Measurements from ENCODE around the gene ZNF688. TPM values are rescaled to one million over a fixed set of nuclear protein-coding genes. Genes with fewer than 3 reads are reported as not detected.
A peak's percentile ranks its signal among the peaks of the same experiment; 100 is the strongest.

Gene ZNF688
- total and polyA plus RNA-seq, 9 of the 15 experiments (the other 6 are each of a cell fraction or from before 2014, with no cell fraction given): 0.48 to 12.9 (median 4.5) TPM

- TF ChIP-seq CTBP1 (IDR thresholded peaks at IDR 0.05; ENCODE audit: borderline replicate concordance) (peak; percentile 59), ZBTB43 (CRISPR knock-in tag; IDR thresholded peaks at IDR 0.05) (no peak), CTCF (IDR thresholded peaks at IDR 0.05 in 2 of 3, conservative IDR thresholded peaks at IDR 0.05 in 1 of 3; ENCODE audit: insufficient read depth in 2 of 3, low read depth in 1 of 3, low read length in 3 of 3) (no peak; a peak in 1 of 6 replicates), EHMT2 (IDR thresholded peaks at IDR 0.05) (no peak), RNF219 (CRISPR knock-in tag; IDR thresholded peaks at IDR 0.05) (no peak), RFX1 (IDR thresholded peaks at IDR 0.05) (peak; percentile 80), USF1 (CRISPR knock-in tag; IDR thresholded peaks at IDR 0.05) (no peak), TBP (optimal IDR thresholded peaks at IDR 0.05; ENCODE audit: low read depth, low read length) (peak; percentile 75), SRSF7 (optimal IDR thresholded peaks at IDR 0.05; ENCODE audit: low read depth, low read length) (no peak), HMBOX1 (IDR thresholded peaks at IDR 0.05) (peak; percentile 85), LARP7 (IDR thresholded peaks at IDR 0.05) (no peak), HMGXB4 (CRISPR knock-in tag; IDR thresholded peaks at IDR 0.05) (no peak; the same call in 1 of the 2 replicates), PCBP1 (IDR thresholded peaks at IDR 0.05; ENCODE audit: low read depth, low read length, poor library complexity, severe bottlenecking) (peak; percentile 58), YY1 (IDR thresholded peaks at IDR 0.05; ENCODE audit: borderline replicate concordance in 1 of 3, control insufficient read depth in 1 of 3, extremely low read depth in 1 of 3, insufficient read depth in 3 of 3, insufficient read length in 1 of 3, insufficient replicate concordance in 2 of 3, low read depth in 1 of 3, low read length in 2 of 3) (peak; percentile 80 to 99 (median 98)), MTA3 (IDR thresholded peaks at IDR 0.05; ENCODE audit: borderline replicate concordance) (no peak; the same call in 1 of the 2 replicates), RBM17 (IDR thresholded peaks at IDR 0.05; ENCODE audit: borderline replicate concordance, low read depth, low read length) (no peak)
Observed at GRCh38 chr16:30557957-30558788, 13.3 kb downstream of the ZNF688 start, which contains the start of gene ZNF764 (continued).
